Trophoblast cell (in vitro differentiated cells and primary cell): ENCODE results near the gene BAG1.

Source experiments
- DNase-seq, 2 donors: peaks; one replicate each; pipeline ENCODE4 v3.0.0-alpha.2; 2016
- H2AFZ ChIP-seq: 2 replicates; pipeline ENCODE4 v1.6.1; 2013; ENCODE audit warnings: low read length, moderate library complexity, mild to moderate bottlenecking; ENCODE audit not compliant: insufficient read depth, poor library complexity
- H2AK5ac ChIP-seq: 2 replicates; pipeline ENCODE4 v1.6.1; 2013; ENCODE audit warnings: mild to moderate bottlenecking, low read length
- H2BK120ac ChIP-seq: 2 replicates; pipeline ENCODE4 v1.6.1; 2013; ENCODE audit warnings: low read length, mild to moderate bottlenecking, moderate library complexity; ENCODE audit not compliant: insufficient read depth, poor library complexity
- H2BK12ac ChIP-seq: 2 replicates; pipeline ENCODE4 v1.6.1; 2013; ENCODE audit warnings: mild to moderate bottlenecking, low read length, moderate library complexity
- H2BK5ac ChIP-seq: 2 replicates; pipeline ENCODE4 v1.6.1; 2013; ENCODE audit warnings: low read length, low read depth, moderate library complexity, mild to moderate bottlenecking; ENCODE audit not compliant: poor library complexity
- H3K14ac ChIP-seq: 2 replicates; pipeline ENCODE4 v1.6.1; 2013; ENCODE audit warnings: mild to moderate bottlenecking, low read length
- H3K18ac ChIP-seq: 2 replicates; pipeline ENCODE4 v1.6.1; 2013; ENCODE audit warnings: mild to moderate bottlenecking, low read length
- H3K23ac ChIP-seq: 2 replicates; pipeline ENCODE4 v1.6.1; 2013; ENCODE audit warnings: low read length
- H3K27ac ChIP-seq: 2 replicates; pipeline ENCODE4 v1.5.1; 2013; ENCODE audit warnings: low read depth, mild to moderate bottlenecking, inconsistent platforms, low read length, moderate library complexity
- H3K27me3 ChIP-seq: 2 replicates; pipeline ENCODE4 v1.6.1; 2013; ENCODE audit warnings: inconsistent platforms, mild to moderate bottlenecking, low read length, moderate library complexity; ENCODE audit not compliant: insufficient read depth
- H3K36me3 ChIP-seq, 2 experiments: 1 replicate in 1 of 2; 2 replicates in 1 of 2; pipeline ENCODE4 v1.6.1; 2013; ENCODE audit warnings: low read length in 2 of 2, mild to moderate bottlenecking in 2 of 2, moderate library complexity in 1 of 2; ENCODE audit not compliant: insufficient read depth in 2 of 2, control insufficient read depth in 1 of 2
- H3K4ac ChIP-seq: 2 replicates; pipeline ENCODE4 v1.6.1; 2013; ENCODE audit warnings: low read depth, mild to moderate bottlenecking, low read length, moderate library complexity
- H3K4me1 ChIP-seq, 2 experiments: 1 replicate in 1 of 2; 2 replicates in 1 of 2; pipeline ENCODE4 v1.6.1; 2013; ENCODE audit warnings: low read length in 2 of 2, mild to moderate bottlenecking in 2 of 2, moderate library complexity in 1 of 2; ENCODE audit not compliant: insufficient read depth in 2 of 2, control insufficient read depth in 1 of 2
- H3K4me2 ChIP-seq: 2 replicates; pipeline ENCODE4 v1.6.1; 2013; ENCODE audit warnings: inconsistent platforms, mild to moderate bottlenecking, low read length, moderate library complexity
- H3K4me3 ChIP-seq: 2 replicates; pipeline ENCODE4 v1.5.1; 2013; ENCODE audit warnings: mild to moderate bottlenecking, low read depth, low read length, inconsistent platforms
- H3K79me1 ChIP-seq: one replicate; pipeline ENCODE4 v1.6.1; 2013; ENCODE audit warnings: low read length
- H3K79me2 ChIP-seq: 2 replicates; pipeline ENCODE4 v1.6.1; 2013; ENCODE audit warnings: low read length, mild to moderate bottlenecking; ENCODE audit not compliant: control insufficient read depth, insufficient read depth, poor library complexity
- H3K9ac ChIP-seq: 2 replicates; pipeline ENCODE4 v1.6.1; 2013; ENCODE audit warnings: mild to moderate bottlenecking, low read length
- H3K9me3 ChIP-seq: 2 replicates; pipeline ENCODE4 v1.6.1; 2013; ENCODE audit warnings: low read depth, mild to moderate bottlenecking, control low read depth, inconsistent platforms, low read length; ENCODE audit not compliant: insufficient read depth
- H4K12ac ChIP-seq: 2 replicates; pipeline ENCODE4 v1.6.1; 2013; ENCODE audit warnings: low read depth, mild to moderate bottlenecking, low read length, moderate library complexity
- H4K8ac ChIP-seq: 2 replicates; pipeline ENCODE4 v1.6.1; 2013; ENCODE audit warnings: low read depth, mild to moderate bottlenecking, low read length, moderate library complexity
- H4K91ac ChIP-seq: one replicate; pipeline ENCODE4 v1.6.1; 2013; ENCODE audit warnings: low read depth, mild to moderate bottlenecking, low read length, moderate library complexity
- WGBS: extraction: QIAGEN DNeasy Blood & Tissue Kit; methylation state at CpG from one replicate; pipeline ENCODE4 v1.1.7; 2013; ENCODE audit warnings: missing lambda C conversion rate; ENCODE audit not compliant: insufficient read length, insufficient coverage; ENCODE audit errors: extremely low coverage; 5-methylcytosine and 5-hydroxymethylcytosine counted together

BAG1 gene

GRCh38 chr9:33233626-33234342 lies 30.7 kb downstream of the BAG1 start:
- Histone ChIP-seq H3K27ac (no peak overlapping the region), H4K12ac (no peak overlapping the region), H2BK5ac (no peak overlapping the region), H3K18ac (no peak overlapping the region), H3K27me3 (no peaks in the 10 kb centered on the region), H2AFZ (no peak overlapping the region), H3K79me2 (no peaks in the 10 kb centered on the region), H4K8ac (no peak overlapping the region), H2BK120ac (no peak overlapping the region), H3K4me2 (no peak overlapping the region), H4K91ac (no peak overlapping the region), H3K14ac (no peak overlapping the region), H2BK12ac (no peak overlapping the region), H3K36me3 (no peaks in the 10 kb centered on the region), H3K4ac (no peak overlapping the region), H3K9ac (no peak overlapping the region), H3K4me3 (no peak overlapping the region), H3K9me3 (no peaks in the 10 kb centered on the region), H3K79me1 (no peaks in the 10 kb centered on the region), H3K23ac (no peak overlapping the region), H3K4me1 (peaks cover 4 to 10% of the 10 kb centered on the region in 2 experiments), H2AK5ac (no peak overlapping the region)
- DNase-seq, result no peak
- WGBS, result no CpG with 5 or more reads among the region's 1 CpG

DNA sequence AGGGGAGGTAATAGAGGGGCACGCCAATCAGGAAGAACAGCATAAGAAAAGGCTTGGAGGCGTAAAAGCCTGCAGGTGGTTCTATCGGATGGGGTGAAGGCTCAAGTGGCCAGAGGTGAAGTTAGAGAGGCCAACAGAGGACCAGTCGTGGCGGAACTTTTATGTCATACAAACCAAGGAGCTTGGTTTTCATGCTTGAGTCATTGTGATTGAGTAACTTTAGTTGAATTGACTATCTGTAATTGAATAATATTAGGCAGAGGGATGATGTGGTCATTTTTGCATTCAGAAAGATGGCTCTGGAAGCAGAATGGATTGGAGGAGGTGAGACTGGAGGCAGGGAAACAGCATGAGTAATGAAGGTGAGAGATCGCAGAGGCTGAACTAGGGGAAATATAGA lies 31.7 kb downstream of the BAG1 start:
- Histone ChIP-seq H3K4ac (no peak overlapping the region), H3K18ac (no peak overlapping the region), H2BK120ac (no peak overlapping the region), H3K14ac (no peak overlapping the region), H3K23ac (no peak overlapping the region), H3K9ac (no peak overlapping the region), H3K4me3 (no peak overlapping the region), H3K4me2 (no peak overlapping the region), H2AK5ac (no peak overlapping the region), H4K8ac (no peak overlapping the region), H4K12ac (no peak overlapping the region), H2AFZ (no peak overlapping the region), H3K79me2 (no peaks in the 10 kb centered on the region), H2BK5ac (no peak overlapping the region), H3K36me3 (no peaks in the 10 kb centered on the region), H3K79me1 (no peaks in the 10 kb centered on the region), H4K91ac (no peak overlapping the region), H2BK12ac (no peak overlapping the region), H3K4me1 (peaks cover 4 to 10% of the 10 kb centered on the region in 2 experiments), H3K27me3 (no peaks in the 10 kb centered on the region), H3K9me3 (no peaks in the 10 kb centered on the region), H3K27ac (no peak overlapping the region)
- no CpG with 5 or more reads among the region's 6 CpGs for WGBS
- no peak for DNase-seq

- H4K8ac ChIP-seq, result no peak overlapping the region
- no CpG with 5 or more reads among the region's 2 CpGs for WGBS
- no peak for DNase-seq
- H3K14ac ChIP-seq, result no peak overlapping the region
- no peaks in the 10 kb centered on the region for H3K79me2 ChIP-seq
- H2AK5ac ChIP-seq, result no peak overlapping the region
- H3K27ac ChIP-seq, result no peak overlapping the region
- no peak overlapping the region for H2AFZ ChIP-seq
- H3K27me3 ChIP-seq, result no peaks in the 10 kb centered on the region
- H2BK12ac ChIP-seq, result no peak overlapping the region
- H3K4ac ChIP-seq, result no peak overlapping the region
- H3K18ac ChIP-seq, result no peak overlapping the region
- H2BK5ac ChIP-seq, result no peak overlapping the region
- H3K9ac ChIP-seq, result no peak overlapping the region
- no peak overlapping the region for H3K23ac ChIP-seq
- no peak overlapping the region for H4K91ac ChIP-seq
- H3K4me1 ChIP-seq, result peaks cover 4 to 10% of the 10 kb centered on the region in 2 experiments
- no peaks in the 10 kb centered on the region for H3K36me3 ChIP-seq
- no peak overlapping the region for H3K4me2 ChIP-seq
- H3K4me3 ChIP-seq, result no peak overlapping the region
- no peaks in the 10 kb centered on the region for H3K9me3 ChIP-seq
- no peak overlapping the region for H4K12ac ChIP-seq
- H3K79me1 ChIP-seq, result no peaks in the 10 kb centered on the region
- H2BK120ac ChIP-seq, result no peak overlapping the region
These were observed 32.9 kb downstream of the BAG1 start for GRCh38 chr9:33231623-33231942.

- no peak overlapping the region for H3K4me2 ChIP-seq
- H3K9me3 ChIP-seq, result no peaks in the 10 kb centered on the region
- no peak overlapping the region for H2BK5ac ChIP-seq
- no peaks in the 10 kb centered on the region for H3K27me3 ChIP-seq
- H2BK12ac ChIP-seq, result no peak overlapping the region
- H4K12ac ChIP-seq, result no peak overlapping the region
- no peak overlapping the region for H4K91ac ChIP-seq
- H3K9ac ChIP-seq, result no peak overlapping the region
- no peak overlapping the region for H2AFZ ChIP-seq
- no peaks in the 10 kb centered on the region for H3K79me2 ChIP-seq
- no peak overlapping the region for H3K14ac ChIP-seq
- no peak overlapping the region for H3K27ac ChIP-seq
- no peak overlapping the region for H3K23ac ChIP-seq
- H3K4me3 ChIP-seq, result no peak overlapping the region
- H3K36me3 ChIP-seq, result no peaks in the 10 kb centered on the region
- peaks cover 4 to 10% of the 10 kb centered on the region in 2 experiments for H3K4me1 ChIP-seq
- peak; percentile 82 to 89 for DNase-seq
- H3K4ac ChIP-seq, result no peak overlapping the region
- no peak overlapping the region for H2BK120ac ChIP-seq
- H2AK5ac ChIP-seq, result no peak overlapping the region
- no peaks in the 10 kb centered on the region for H3K79me1 ChIP-seq
- H3K18ac ChIP-seq, result no peak overlapping the region
- H4K8ac ChIP-seq, result no peak overlapping the region
- WGBS, result no CpG with 5 or more reads among the region's 13 CpGs
These were observed 33.5 kb downstream of the BAG1 start for GRCh38 chr9:33230756-33231622.
